HG03045 (cell line): ENCODE measurements around the gene RIOK1.

Experiments
- ATAC-seq: cut with Tn5 transposase; IDR thresholded peaks from one replicate; pipeline ENCODE4 v1.9.1; 2021; ENCODE audit warnings: mild to moderate bottlenecking, moderate library complexity; ENCODE audit not compliant: unreplicated experiment

RIOK1 gene

GRCh38 chr6:7406743-7407142, 17.1 kb downstream of the RIOK1 start:
- no peak for ATAC-seq

GRCh38 chr6:7409740-7410139, 20.1 kb downstream of the RIOK1 start:
- no peak for ATAC-seq

GRCh38 chr6:7410851-7411250, 21.2 kb downstream of the RIOK1 start:
- no peak for ATAC-seq

- no peak for ATAC-seq
Measured at GRCh38 chr6:7411328-7411727, 21.7 kb downstream of the RIOK1 start.

DNA sequence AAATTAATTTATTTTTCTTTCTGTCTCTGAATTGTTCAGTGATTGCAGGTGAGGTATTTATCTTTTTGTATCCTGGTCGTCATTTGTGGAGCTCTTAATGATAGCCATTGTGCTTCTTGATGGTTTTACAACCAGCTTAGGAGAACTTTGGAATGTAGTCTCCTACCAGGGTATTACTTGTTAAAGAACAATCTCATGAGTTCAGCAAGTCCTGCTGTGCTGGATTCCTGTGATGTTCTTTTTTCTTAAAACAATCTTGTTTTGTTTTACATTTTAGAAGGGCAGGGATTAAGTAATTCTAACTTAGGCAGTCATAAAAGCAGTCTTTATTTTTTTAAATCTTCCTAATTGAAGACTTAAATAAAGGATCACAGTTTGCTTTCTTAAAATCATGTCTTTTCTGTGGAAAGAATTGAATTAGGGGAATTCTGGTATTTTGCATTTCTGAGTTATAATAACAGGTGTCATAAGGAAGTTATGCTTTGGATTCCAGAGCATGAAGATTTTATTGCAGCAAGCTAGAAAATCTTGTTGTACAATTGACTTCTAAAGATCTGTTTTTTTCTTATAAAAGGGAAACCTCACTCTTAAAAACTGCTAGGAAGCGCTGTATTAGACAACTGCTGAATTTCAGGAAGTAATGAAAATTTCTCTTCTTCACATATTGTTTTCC, 23.7 kb downstream of the RIOK1 start:
- ATAC-seq: no peak

DNA sequence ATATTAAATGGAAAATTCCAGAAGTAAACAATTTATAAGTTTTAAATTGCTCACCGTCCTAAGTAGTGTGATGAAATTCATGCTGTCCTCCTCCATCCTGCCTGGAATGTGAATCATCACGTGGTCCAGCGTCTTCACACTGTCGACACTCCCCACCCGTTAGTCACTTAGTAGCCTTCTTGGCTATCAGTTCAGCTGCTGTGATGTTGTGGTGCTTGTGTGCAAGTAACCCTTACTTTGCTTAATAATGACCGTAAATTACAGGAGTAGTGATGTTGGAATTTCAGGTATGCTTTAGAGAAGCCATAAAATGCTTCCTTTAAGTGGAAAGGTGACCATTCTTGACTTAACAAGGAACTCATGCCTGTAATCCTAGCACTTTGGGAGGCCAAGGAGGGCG, 25.2 kb downstream of the RIOK1 start:
- no peak for ATAC-seq

DNA sequence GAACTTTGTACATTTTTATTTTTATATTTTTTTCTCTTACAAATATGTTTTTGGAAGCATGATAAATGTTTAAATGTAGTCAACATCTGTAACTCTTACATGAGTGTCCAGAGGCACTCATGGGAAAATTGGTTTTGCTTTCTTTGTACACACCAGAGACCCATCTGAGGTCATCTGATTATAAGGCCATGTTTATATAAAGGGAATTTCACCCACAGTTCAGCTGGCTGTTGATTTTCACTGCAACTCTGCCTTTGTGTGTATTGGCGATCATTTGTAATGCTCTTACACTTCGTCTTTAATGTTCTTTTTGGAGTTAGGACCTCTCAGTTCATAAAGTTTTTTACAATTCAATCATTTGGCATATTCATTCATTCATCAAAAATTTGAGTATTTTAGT, 28.1 kb downstream of the RIOK1 start:
- ATAC-seq: no peak

- no peak for ATAC-seq
Measured at GRCh38 chr6:7418238-7418905, 28.8 kb downstream of the RIOK1 start.

DNA sequence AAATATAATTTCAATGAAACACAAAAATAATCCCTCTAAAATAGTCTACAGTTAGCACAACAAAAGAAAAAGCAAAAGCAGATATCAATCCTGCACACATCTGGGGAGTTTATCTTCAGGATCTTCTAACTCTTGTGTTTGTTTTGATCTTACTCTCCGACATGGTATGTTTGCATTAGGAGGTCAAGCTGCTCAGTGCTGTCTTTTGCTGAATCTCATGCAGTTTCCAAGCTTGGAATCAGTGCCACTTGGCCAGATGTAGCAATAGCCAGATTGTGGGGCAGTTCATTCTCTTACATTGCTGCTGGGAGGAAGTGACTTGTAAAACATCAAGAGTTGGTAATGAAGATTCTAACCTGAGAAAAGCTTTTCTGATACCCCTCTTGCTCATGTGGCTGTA, 29.5 kb downstream of the RIOK1 start:
- ATAC-seq: no peak

DNA sequence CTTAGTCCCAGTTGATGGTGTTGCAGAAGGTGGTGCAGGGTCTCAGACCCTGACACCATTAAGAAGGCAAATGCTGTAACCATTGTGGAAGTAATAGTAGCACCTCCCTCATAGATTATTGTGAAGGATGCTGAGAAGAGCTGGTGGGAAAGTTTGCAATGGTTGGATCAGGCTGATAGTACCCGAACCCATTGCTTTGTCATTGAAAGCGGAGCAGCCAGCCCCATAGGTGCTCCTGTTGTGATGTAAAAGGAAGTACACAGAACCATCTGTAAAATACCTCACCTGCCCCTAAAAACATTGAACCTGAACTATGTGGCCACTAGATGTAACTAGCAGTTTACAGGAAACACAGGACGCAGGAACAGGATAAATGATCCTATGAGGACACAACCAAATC, 31.5 kb downstream of the RIOK1 start:
- no peak for ATAC-seq

- ATAC-seq: no peak
Measured at GRCh38 chr6:7424058-7424457, 34.5 kb downstream of the RIOK1 start.

- ATAC-seq: no peak
Measured at GRCh38 chr6:7424967-7425807, 35.6 kb downstream of the RIOK1 start.

GRCh38 chr6:7425808-7426190, 36.2 kb downstream of the RIOK1 start:
- no peak for ATAC-seq

DNA sequence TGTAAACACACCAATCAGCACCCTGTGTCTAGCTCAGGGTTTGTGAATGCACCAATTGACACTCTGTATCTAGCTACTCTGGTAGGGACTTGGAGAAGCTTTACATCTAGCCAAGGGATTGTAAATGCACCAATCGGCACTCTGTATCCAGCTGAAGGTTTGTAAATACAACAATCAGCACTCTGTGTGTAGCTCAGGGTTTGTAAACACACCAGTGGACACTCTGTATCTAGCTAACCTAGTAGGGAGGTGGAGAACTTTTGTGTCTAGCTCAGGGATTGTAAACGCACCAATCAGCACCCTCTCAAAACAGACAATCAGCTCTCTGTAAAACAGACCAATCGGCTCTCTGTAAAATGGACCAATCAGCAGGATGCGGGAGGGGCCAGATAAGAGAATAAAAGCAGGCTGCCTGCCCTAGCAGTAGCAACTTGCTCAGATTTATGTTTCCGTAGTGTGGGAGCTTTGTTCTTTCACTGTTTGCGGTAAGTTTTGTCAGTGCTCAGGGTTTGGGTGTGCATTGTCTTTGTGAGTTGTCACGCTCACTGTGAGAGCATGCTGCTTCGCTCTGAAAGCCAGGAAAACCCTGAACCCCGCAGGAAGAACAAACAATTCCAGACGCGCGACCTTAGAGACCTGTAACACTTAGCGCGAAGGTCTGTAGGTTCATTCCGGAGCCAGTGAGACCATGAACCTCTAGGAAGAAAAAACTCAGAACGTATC, 37.0 kb downstream of the RIOK1 start:
- no peak for ATAC-seq

DNA sequence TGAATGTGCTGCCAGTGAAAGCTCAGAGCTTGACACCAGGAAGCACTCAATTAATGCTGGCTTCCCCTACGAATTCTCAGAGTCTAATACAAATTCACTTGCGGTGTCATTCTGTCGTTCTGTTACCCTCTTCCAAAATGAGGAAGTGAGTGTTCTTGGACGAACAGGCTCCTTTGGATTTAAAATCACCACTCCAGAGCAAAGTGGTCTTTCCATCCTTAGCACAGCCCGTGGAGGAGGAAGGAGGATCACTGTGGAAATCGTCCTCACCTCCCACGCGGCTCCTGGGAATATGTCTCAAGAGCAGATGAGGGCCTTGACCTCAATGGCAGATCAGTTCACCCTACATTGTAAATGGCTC, 41.7 kb downstream of the RIOK1 start:
- no peak for ATAC-seq

GRCh38 chr6:7431674-7432390, 42.2 kb downstream of the RIOK1 start:
- ATAC-seq: no peak

DNA sequence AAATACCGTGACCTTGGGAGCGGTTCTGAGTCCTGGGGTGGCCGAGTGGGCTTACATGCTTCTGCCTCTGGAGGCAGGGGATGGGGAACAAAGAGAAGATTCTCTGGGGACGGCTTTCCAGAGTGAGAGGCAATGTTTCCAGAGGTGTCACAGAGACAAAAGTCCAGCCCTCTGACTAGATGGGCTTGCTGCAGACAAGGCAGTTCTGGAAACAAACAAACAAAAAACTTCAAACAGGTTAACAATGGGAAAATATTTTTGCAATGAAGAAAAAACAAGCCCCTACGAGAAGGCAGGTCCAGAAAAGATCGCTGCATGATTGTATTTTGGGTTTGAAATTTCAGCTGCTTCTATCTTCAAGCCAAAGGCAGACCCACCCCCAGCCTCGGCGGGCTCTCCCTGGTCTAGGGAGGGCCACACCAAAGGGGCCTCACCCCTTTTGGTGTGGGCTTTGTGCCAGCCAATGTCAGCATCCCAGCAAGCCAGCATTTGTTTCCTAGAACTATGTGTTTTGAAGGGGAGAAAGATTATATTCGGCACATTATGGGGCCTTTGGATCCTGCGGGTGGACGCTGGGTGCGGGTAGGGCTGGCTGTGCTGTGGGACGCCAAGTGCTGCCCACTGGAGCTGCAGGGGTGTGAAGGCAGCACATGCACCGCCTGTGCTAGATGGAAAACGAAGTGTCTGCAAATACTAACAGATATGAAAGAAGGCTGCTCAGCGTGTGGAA, 42.9 kb downstream of the RIOK1 start:
- no peak for ATAC-seq

DNA sequence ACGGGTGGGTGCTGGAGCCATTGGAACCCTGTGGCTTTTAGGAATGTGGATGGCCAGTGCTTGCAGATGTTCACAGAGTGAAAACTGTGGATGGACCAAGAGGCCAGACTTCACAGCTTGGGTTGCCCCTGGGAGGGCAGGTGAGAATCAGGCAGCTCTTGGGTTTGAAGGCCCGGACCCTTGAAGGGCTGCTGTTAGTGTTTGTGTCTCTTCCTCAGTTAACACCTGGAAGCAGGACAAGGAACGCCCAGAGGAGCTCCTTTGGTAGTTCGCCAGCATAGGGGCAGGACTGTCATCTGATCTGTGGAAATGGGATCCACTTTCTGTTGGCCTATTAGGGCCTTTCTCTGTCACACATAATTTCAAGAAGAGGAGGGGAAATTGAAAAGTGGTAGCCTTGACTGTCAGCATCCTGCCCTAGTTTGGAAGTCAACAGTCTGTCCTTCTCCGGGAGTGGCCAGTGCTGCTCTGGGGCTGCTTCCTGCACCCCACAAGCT, 43.6 kb downstream of the RIOK1 start:
- no peak for ATAC-seq

- no peak for ATAC-seq
Measured at GRCh38 chr6:7434672-7435071, 45.1 kb downstream of the RIOK1 start.

DNA sequence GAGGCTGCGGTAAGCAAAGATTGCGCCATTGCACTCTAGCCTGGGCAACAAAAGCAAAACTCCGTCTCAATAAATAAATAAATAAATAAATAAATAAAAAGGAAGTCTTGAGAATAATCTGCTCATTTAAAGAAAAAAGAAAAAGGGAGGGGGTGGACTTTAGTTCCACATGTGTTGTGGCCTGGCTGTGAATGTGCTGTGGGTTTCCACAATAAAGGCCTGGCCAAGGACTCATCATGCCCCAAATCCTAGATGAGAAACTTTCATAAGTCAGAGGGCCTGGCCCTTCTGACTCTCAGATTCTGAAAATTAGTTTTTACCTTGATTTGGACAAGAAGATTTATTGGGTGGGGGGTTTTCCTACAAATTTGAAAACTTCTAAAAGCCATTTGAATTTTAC, 48.4 kb downstream of the RIOK1 start:
- ATAC-seq: no peak
